Testis (tissue), 2 donors: ENCODE measurements around the gene MOGAT3.

Source experiments
- POLR2A ChIP-seq: fragments of 450-650 bp; IDR thresholded peaks from one replicate; pipeline ENCODE4 v1.6.1; 2017; ENCODE audit warnings: antibody characterized with exemption, mild to moderate bottlenecking, moderate library complexity
- TF ChIP-seq, protein P1 (sequence below), 3 experiments: fragments of 450-650 bp in 2 of 3; fragments of 200-600 bp in 1 of 3; sonication (generic) in 1 of 3; IDR thresholded peaks; one replicate each; pipeline ENCODE4 v1.5.1; 2016 to 2019; ENCODE audit warnings: antibody characterized with exemption in 3 of 3, mild to moderate bottlenecking in 2 of 3, moderate library complexity in 1 of 3

DNA sequence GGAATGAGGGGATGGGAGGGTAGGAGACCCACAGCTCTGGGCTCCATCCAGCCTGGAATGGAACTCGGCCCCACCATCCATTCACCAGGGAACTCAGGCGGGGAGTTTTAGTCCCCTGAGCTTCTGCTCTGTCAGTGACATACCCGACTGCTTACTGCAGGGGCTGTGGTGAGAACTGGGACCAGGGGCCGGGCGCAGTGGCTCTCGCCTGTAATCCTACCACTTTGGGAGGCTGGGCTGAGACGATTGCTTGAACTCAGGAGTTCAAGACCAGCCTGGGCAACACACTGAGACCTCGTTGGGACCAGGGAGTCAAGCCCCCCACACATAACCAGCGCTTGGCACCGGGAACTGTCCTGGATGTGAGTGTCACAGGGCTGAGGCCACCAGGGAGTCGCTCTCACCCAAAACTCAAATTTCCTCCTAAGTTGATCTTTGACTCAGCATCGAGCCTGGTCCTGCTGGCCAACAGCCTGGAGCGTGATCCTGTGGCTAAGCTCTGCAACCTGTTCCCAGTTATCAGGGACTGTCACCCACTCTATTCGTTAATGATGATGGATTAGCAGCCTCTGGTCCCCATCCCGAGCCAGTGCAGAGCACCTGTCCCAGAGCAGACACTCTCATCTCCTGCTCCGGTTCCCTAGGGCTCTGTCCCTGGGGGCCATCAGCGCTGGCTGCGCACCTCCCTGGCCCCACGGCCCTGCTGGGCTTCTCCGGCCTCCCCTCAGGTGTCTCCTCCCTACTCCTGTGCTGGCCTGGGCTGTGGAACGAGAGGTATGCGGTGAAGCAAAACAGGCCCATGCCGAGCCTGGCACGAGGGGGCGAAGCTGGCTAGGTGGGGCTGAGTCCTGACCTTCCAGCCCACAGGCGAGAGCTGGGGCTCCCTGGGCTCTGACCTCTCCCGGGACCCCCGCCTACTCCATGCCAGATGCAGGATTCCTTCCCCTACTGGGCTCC, 37.7 kb upstream of the MOGAT3 start:
- TF ChIP-seq, protein P1, sequence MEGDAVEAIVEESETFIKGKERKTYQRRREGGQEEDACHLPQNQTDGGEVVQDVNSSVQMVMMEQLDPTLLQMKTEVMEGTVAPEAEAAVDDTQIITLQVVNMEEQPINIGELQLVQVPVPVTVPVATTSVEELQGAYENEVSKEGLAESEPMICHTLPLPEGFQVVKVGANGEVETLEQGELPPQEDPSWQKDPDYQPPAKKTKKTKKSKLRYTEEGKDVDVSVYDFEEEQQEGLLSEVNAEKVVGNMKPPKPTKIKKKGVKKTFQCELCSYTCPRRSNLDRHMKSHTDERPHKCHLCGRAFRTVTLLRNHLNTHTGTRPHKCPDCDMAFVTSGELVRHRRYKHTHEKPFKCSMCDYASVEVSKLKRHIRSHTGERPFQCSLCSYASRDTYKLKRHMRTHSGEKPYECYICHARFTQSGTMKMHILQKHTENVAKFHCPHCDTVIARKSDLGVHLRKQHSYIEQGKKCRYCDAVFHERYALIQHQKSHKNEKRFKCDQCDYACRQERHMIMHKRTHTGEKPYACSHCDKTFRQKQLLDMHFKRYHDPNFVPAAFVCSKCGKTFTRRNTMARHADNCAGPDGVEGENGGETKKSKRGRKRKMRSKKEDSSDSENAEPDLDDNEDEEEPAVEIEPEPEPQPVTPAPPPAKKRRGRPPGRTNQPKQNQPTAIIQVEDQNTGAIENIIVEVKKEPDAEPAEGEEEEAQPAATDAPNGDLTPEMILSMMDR (IDR thresholded peaks at IDR 0.05), result no peak
- TF ChIP-seq POLR2A, result no peak
